ACHN (cell line): ENCODE results near the gene ARL6IP6.

Experiments
- DNase-seq: peaks from one replicate; pipeline ENCODE4 v3.0.0-alpha.2; 2015
- in situ Hi-C: cut with HindIII; loops from 2 replicates; pipeline ENCODE4 v1.10.0; 2017; ENCODE audit warnings: low sequenced_read_pairs, low pct_ligation_motif_present, low pct_unique_long_range_greater_than_20kb

Gene ARL6IP6

GRCh38 chr2:152763651-152764050, 45.2 kb downstream of the ARL6IP6 start:
- in situ Hi-C loops, result no loop called here
- DNase-seq, result no peak

GRCh38 chr2:152766928-152767327, 48.5 kb downstream of the ARL6IP6 start:
- DNase-seq, result no peak
- in situ Hi-C loops, result no loop called here

DNA sequence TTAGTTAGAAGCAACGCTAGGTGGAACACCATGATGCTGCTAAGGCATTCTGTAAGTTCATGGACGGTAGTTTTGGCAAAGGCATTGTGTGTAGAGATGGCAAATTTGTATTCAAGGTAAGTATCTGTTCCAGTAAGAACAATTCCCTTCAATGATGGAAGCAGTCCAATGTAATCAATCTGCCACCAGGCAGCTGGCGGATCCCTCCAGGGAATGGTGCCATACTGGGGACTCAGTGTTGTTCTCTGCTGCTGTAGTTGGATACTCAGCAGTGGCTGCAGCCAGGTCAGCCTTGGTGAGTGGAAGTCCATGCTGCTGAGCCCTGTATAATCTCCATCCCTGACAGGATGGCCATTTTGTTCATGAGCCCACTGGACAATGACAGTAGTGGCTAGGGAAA, 62.8 kb downstream of the ARL6IP6 start:
- no peak for DNase-seq
- in situ Hi-C loops, result no loop called here

- no peak for DNase-seq
- in situ Hi-C loops, result no loop called here
Observed at GRCh38 chr2:152782171-152782570, 63.8 kb downstream of the ARL6IP6 start.

DNA sequence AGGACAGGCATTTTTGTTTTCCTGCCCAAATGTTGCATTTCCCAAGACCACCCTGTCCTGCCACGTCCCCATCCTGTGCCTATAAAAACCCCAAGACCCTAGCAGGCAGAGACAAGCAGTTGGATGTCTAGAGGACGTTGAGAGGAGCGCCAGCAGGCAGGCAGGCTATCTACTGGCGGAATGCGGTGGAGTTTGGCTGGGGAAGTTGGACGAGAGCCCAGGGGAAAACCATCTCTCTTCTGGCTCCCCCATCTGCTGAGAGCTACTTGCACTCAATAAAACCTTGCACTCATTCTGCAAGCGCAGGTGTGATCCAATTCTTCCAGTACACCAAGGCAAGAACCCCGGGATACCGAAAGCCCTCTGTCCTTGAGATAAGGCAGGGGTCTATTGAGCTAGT, 72.5 kb downstream of the ARL6IP6 start:
- in situ Hi-C loops, result no loop called here
- no peak for DNase-seq

DNA sequence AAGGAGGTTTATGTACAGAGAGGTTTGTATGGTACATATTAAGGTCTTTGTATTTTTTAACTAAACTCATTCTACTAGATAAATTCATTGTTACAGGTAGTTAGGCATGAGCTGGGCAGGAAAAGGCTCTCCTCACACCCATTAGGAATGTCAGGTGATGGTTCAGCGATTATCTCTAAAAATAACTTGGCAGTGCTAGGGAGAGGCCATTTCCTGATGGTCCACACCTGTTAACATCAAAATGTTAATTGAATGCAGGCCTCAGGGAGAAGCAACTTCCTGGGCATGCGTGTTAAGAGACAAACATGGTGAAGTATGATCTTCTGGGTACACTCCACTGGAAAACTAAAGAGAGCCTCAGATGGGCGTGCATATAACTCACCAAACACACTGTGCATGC, 73.6 kb downstream of the ARL6IP6 start:
- in situ Hi-C loops, result no loop called here
- DNase-seq, result no peak

DNA sequence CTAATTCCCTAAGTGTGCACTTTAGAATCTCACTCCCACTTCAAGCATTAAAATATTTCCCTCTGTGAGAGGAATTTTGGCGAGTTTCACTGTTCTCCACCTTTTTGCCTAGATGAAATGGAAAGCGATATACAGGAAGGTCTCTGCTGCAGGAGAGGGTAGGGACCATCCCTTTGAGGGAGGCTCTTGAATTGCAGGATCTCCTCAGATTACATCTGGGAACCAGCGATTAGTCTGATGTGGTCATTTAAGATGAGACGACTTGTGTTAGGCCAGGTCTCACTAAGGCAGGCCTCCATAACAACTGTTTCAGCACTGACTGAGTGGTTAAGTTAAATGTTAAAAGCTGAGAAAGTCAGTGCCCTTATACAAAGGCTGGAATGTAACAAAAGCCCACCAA, 74.6 kb downstream of the ARL6IP6 start:
- in situ Hi-C loops, result no loop called here
- no peak for DNase-seq

GRCh38 chr2:152796941-152797340, 78.5 kb downstream of the ARL6IP6 start:
- no peak for DNase-seq
- in situ Hi-C loops, result no loop called here

- in situ Hi-C loops, result no loop called here
- DNase-seq, result no peak
Observed at GRCh38 chr2:152804687-152805408, 86.4 kb downstream of the ARL6IP6 start.

DNA sequence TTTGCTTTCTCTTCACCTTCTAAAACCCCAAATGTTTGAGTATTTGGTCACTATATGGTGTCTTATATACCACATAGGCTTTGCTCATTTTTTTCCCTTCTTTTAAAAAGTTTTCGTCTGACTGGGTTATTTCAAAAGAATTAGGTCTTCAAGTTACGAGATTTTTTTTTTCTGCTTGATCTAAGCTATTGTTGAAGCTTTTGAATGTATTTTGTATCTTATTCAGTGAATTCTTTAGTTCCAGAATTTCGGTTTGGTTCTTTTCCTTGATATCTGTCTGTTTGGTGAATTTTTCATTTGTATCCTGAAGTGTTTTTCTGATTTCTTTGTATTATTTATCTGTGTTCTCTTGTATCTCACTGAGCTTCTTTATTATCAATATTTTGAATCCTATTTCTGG, 93.5 kb downstream of the ARL6IP6 start:
- no peak for DNase-seq
- in situ Hi-C loops, result no loop called here
